ENCODE results near the gene ICOSLG. TPM values are rescaled to one million over a fixed set of nuclear protein-coding genes. Genes with fewer than 3 reads are reported as not detected.
"Not testable (repeated sequence)": the region's sequence is repeated elsewhere in the genome, so short reads cannot be mapped to it uniquely, and the experiment has no call there.

Gene ICOSLG
- polyA plus RNA-seq, 1 experiment = 1.3 TPM

GRCh38 chr21:44181506-44181905 lies 59.2 kb downstream of the ICOSLG start:
- H3K27me3 ChIP-seq (ENCODE audit: control insufficient read depth, insufficient read depth, low read length); H3K4me3 ChIP-seq (ENCODE audit: low read depth, low read length); H3K36me3 ChIP-seq (ENCODE audit: control insufficient read depth, insufficient read depth, low read length); CTCF ChIA-PET; POLR2A ChIA-PET; DNase-seq (ENCODE audit: low read depth): not testable (repeated sequence)

DNA sequence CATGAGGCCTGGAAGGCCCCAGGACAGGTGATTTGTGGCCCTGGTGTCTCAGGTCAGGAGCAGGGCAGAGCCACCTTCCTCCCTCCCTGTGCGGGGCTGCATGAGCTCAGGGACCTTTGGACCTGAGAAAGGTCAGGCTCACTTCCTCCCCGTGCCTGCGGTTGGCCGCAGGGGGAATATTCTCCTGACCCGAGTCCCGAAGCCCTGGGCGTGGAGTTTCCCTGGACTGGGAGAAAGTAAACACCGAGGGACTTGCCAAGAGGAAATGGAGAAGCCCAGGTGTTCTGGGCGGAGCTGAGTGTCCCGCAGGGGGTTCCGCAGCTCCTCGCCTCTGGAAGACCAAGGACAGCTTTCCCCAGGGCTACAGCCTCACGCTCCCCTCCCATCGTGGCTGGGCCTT lies 64.6 kb downstream of the ICOSLG start:
- H3K36me3 ChIP-seq (ENCODE audit: control insufficient read depth, insufficient read depth, low read length); POLR2A ChIA-PET; H3K27me3 ChIP-seq (ENCODE audit: control insufficient read depth, insufficient read depth, low read length); DNase-seq (ENCODE audit: low read depth); H3K4me3 ChIP-seq (ENCODE audit: low read depth, low read length); CTCF ChIA-PET: not testable (repeated sequence)

DNA sequence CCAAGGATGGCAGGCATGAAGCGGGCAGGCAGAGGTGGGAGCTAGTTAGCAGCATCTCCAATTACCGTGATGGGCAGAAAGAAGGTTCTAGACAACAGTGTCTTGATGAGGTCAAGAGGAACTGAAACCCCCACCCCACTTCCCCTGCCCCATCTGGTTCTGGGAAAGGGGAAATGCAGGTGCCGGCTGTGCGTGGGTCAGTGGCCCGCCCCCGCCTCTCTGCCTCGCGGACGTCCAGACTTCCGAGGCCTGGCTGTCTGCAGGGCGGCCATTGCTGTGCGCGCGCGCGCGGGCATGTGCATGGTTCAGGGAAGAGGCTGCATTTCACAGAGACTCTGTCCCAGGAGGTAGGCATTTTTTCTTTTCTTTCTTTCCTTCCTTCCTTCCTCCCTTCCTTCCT lies 65.6 kb downstream of the ICOSLG start:
- H3K27me3 ChIP-seq (ENCODE audit: control insufficient read depth, insufficient read depth, low read length); H3K36me3 ChIP-seq (ENCODE audit: control insufficient read depth, insufficient read depth, low read length); H3K4me3 ChIP-seq (ENCODE audit: low read depth, low read length); DNase-seq (ENCODE audit: low read depth); CTCF ChIA-PET; POLR2A ChIA-PET: not testable (repeated sequence)

Small RNAs within 50 kb of the gene (small RNA-seq; reads per million reads assigned to genes)
- not detected for gene AP001059.3 (ENCODE audit: insufficient read length, low read depth, low replicate concordance)

Other genes with a start within 250 kb of the ICOSLG start
- 24.5 and 31.4 TPM in 2 replicates for gene TRAPPC10, start 228.6 kb downstream of the ICOSLG start, polyA plus RNA-seq (2011; rRNA removed)
- 12.1 and 20.5 TPM in 2 replicates for gene PWP2, start 133.5 kb downstream of the ICOSLG start, polyA plus RNA-seq (2011; rRNA removed)
- gene GATD3, start 107.3 kb downstream of the ICOSLG start, polyA plus RNA-seq (2011; rRNA removed) = 54.3 and 60.0 TPM in 2 replicates
- gene DNMT3L, start 21.0 kb upstream of the ICOSLG start, polyA plus RNA-seq (2011; rRNA removed) = not detected in 2 replicates
- 0.10 and 0.12 TPM in 2 replicates for gene AIRE, start 44.9 kb upstream of the ICOSLG start, polyA plus RNA-seq (2011; rRNA removed)
- 85.9 and 152 TPM in 2 replicates for gene PFKL, start 59.1 kb upstream of the ICOSLG start, polyA plus RNA-seq (2011; rRNA removed)
- gene CFAP410, start 98.4 kb upstream of the ICOSLG start, polyA plus RNA-seq (2011; rRNA removed) = 8.4 and 13.5 TPM in 2 replicates
- gene TRPM2, start 112.7 kb upstream of the ICOSLG start, polyA plus RNA-seq (2011; rRNA removed) = not detected in 2 replicates
- gene LRRC3, start 214.6 kb upstream of the ICOSLG start, polyA plus RNA-seq (2011; rRNA removed) = 0.42 and 0.59 TPM in 2 replicates

All from BJ (cell line).